Endothelial cell (in vitro differentiated cells): ENCODE results near the gene KCTD15. TPM values are rescaled to one million over a fixed set of nuclear protein-coding genes. Genes with fewer than 3 reads are reported as not detected.

ENCODE experiments used
- DNase-seq: peaks from one replicate; pipeline ENCODE4 v3.0.0; 2021; ENCODE audit warnings: low spot score
- H3K27ac Mint-ChIP-seq: one replicate; pipeline ENCODE4 v1.8.0; 2021; ENCODE audit warnings: mixed read lengths, inconsistent platforms; ENCODE audit not compliant: unreplicated experiment
- H3K27me3 Mint-ChIP-seq: one replicate; pipeline ENCODE4 v1.8.0; 2021; ENCODE audit warnings: mild to moderate bottlenecking, moderate library complexity, mixed read lengths, inconsistent platforms; ENCODE audit not compliant: unreplicated experiment
- H3K36me3 Mint-ChIP-seq: one replicate; pipeline ENCODE4 v1.8.0; 2021; ENCODE audit warnings: mild to moderate bottlenecking, low read depth, mixed read lengths, inconsistent platforms; ENCODE audit not compliant: unreplicated experiment
- H3K4me1 Mint-ChIP-seq: one replicate; pipeline ENCODE4 v1.8.0; 2021; ENCODE audit warnings: mild to moderate bottlenecking, mixed read lengths, inconsistent platforms; ENCODE audit not compliant: unreplicated experiment
- H3K4me3 Mint-ChIP-seq: one replicate; pipeline ENCODE4 v1.8.0; 2021; ENCODE audit warnings: mild to moderate bottlenecking, mixed read lengths, inconsistent platforms; ENCODE audit not compliant: unreplicated experiment
- H3K9me3 Mint-ChIP-seq: one replicate; pipeline ENCODE4 v1.8.0; 2021; ENCODE audit warnings: mixed read lengths, inconsistent platforms; ENCODE audit not compliant: unreplicated experiment
- total RNA-seq: library from RNA; stranded (reverse); fragmentation: NEBNext Ultra II Directional; extraction: Animal tissue kit (Norgen Biotek cat#: 25700); gene quantifications from one replicate; pipeline ENCODE4 v1.2.1, GENCODE V29; 2021; ENCODE audit not compliant: unreplicated experiment
- TF ChIP-seq, protein P1 (sequence below): fragments of 200-600 bp; sonication (generic); IDR thresholded peaks from one replicate; pipeline ENCODE4 v1.5.0; 2021; ENCODE audit warnings: antibody characterized with exemption; ENCODE audit not compliant: unreplicated experiment

Gene KCTD15
- total RNA-seq, 1 donor from 2014 or later: 81.1 TPM

DNA sequence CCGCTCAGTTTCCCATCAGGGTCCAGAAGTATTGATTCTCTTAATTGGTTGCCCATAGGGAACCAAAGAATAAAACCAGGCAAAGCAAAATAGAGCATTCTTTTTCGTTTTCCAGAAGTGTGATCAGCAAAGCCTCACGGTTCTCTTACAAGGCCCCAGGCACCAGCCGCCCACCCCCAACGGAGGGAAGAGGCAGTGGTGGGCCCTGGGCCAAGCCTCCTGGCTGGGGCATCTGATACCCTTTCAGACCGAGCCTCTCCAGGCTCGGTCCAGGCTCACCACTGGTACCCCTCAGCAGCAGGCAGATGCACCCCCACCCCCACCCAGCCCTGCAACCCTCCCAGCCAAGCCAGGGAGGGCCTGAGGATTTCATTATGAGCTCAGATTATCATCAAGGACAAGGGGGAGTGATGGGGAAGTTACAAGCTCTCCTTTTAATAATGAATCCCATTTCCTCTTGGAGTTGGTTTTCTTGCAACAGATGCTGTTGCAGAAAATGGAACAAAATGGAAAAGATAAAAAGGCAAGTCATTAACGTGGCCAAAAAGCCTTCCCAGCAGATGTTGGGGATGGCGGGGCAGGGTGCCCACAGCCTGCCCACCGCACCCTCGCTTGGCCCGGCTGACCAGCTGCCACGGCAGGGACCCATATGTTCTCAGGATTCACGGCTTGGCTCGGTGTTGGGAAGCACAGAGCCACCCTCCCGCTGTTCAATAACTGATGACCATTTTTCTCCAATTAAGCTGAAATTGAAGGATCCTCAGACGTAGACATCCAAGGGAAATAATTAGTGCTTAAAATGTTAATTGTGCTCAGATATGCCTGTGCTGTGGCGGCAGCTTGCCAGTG is 45.9 kb upstream of the KCTD15 start:
- no peak for DNase-seq

DNA sequence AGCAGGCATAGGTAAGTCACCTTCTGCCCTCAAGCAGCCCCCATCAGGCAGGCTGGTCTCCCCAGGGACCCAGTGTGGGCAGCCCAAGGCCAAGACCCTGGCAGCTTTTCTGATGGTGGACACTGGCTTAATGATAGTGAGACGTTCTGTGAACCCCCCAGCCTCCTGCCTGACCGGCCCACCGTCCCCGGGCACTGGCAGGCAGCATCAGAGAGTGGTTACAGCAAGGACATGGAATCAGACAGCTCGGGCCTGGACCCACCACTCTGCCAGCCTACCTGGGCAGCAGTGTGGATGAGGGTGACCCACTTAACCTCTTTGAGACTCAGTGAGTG is 45.3 kb upstream of the KCTD15 start:
- no peak overlapping the region for H3K27ac Mint-ChIP-seq
- H3K4me1 Mint-ChIP-seq: no peaks in the 10 kb centered on the region
- peaks cover 1% of the 10 kb centered on the region for H3K27me3 Mint-ChIP-seq
- DNase-seq: no peak
- H3K4me3 Mint-ChIP-seq: no peak overlapping the region
- TF ChIP-seq, protein P1, sequence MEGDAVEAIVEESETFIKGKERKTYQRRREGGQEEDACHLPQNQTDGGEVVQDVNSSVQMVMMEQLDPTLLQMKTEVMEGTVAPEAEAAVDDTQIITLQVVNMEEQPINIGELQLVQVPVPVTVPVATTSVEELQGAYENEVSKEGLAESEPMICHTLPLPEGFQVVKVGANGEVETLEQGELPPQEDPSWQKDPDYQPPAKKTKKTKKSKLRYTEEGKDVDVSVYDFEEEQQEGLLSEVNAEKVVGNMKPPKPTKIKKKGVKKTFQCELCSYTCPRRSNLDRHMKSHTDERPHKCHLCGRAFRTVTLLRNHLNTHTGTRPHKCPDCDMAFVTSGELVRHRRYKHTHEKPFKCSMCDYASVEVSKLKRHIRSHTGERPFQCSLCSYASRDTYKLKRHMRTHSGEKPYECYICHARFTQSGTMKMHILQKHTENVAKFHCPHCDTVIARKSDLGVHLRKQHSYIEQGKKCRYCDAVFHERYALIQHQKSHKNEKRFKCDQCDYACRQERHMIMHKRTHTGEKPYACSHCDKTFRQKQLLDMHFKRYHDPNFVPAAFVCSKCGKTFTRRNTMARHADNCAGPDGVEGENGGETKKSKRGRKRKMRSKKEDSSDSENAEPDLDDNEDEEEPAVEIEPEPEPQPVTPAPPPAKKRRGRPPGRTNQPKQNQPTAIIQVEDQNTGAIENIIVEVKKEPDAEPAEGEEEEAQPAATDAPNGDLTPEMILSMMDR: no peak
- H3K36me3 Mint-ChIP-seq: no peaks in the 10 kb centered on the region
- no peaks in the 10 kb centered on the region for H3K9me3 Mint-ChIP-seq

More for the DNA sequence above, 45.9 kb upstream of the KCTD15 start:
- H3K4me1 Mint-ChIP-seq: no peaks in the 10 kb centered on the region
- no peaks in the 10 kb centered on the region for H3K9me3 Mint-ChIP-seq
- H3K27me3 Mint-ChIP-seq: peaks cover 1% of the 10 kb centered on the region
- no peak overlapping the region for H3K27ac Mint-ChIP-seq
- TF ChIP-seq, protein P1: no peak
- H3K4me3 Mint-ChIP-seq: no peak overlapping the region
- no peaks in the 10 kb centered on the region for H3K36me3 Mint-ChIP-seq

DNA sequence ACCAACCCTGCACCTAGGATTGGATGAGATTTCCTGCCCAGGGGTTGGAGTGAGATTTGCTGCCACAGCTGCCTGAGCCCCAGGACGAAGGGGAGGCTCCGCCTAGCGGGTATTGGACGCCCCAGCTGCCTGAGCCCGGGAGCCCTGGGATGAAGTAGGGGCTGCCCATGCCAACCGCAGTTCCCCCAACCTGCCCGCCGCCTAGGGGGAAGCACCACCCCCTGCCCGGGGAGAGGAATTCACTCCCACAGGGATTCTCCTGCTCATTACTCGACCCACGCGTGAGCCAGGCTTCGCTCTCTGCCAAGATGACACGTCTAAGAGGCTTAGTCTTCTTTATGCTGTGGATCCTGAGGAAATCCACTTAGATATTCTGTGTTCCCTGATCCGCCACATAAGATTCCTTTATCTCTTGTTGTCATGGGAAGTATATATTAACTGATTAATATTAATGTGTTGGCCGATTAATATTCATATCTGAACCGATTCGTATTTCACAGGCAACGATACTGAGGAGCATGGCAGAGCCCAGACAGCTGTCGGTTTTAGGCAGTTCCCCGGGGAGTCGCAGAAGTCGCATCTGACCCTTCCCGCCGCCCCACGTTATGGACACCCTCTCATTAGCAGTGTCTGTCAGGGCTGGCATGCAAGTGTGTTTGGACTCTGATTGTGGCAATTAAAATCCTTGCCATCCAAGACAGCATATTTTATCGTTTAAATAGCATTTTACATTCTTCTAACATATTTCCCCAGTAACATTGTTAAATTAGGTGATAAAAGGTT is 44.5 kb upstream of the KCTD15 start:
- no peaks in the 10 kb centered on the region for H3K9me3 Mint-ChIP-seq
- H3K27ac Mint-ChIP-seq: no peak overlapping the region
- DNase-seq: no peak
- no peak overlapping the region for H3K4me3 Mint-ChIP-seq
- H3K36me3 Mint-ChIP-seq: no peaks in the 10 kb centered on the region
- peaks cover 1% of the 10 kb centered on the region for H3K27me3 Mint-ChIP-seq
- no peaks in the 10 kb centered on the region for H3K4me1 Mint-ChIP-seq
- TF ChIP-seq, protein P1: no peak

DNA sequence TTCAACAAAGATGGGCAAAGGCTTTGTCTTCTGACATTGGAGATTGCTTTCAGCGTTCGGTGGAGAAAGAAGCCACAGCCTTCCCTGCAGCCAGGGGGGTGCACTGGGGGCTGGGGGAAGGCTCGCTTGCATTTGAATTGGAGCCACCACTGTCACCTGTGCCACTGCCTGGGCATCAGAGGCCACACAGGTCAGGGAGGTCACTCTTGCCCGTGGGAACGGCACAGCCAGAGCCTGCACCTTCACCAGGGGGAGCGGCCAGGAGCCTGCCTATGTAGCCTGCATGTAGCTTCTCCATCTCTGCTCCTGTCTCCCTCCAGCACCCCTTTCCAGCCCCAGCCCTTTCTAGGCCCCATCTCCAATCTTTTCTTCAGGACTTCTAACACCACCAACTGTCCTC is 43.7 kb upstream of the KCTD15 start:
- peaks cover 1% of the 10 kb centered on the region for H3K27me3 Mint-ChIP-seq
- H3K36me3 Mint-ChIP-seq: no peaks in the 10 kb centered on the region
- H3K27ac Mint-ChIP-seq: no peak overlapping the region
- no peaks in the 10 kb centered on the region for H3K9me3 Mint-ChIP-seq
- no peaks in the 10 kb centered on the region for H3K4me1 Mint-ChIP-seq
- DNase-seq: no peak
- TF ChIP-seq, protein P1: no peak
- no peak overlapping the region for H3K4me3 Mint-ChIP-seq

DNA sequence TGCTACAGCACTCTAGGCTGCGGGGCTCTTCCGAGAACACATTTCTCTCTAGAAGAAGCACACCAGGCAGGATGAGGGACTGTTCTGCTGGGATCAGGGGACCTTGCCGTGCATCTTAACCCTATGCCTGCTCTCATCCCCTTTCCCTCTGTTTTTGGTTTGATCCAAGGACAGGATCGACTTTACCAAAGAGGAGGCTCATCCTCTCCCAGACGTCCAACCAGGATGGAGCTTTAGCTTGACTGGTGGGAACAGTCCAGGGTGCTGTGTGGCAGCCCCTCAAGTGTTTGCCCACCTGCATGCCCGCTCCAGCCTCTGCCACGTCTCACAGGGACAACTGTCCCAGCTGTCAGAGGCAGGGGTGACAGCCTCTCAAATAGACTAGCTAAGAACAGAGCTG is 42.3 kb upstream of the KCTD15 start:
- no peak overlapping the region for H3K27ac Mint-ChIP-seq
- no peaks in the 10 kb centered on the region for H3K4me1 Mint-ChIP-seq
- TF ChIP-seq, protein P1: no peak
- H3K36me3 Mint-ChIP-seq: no peaks in the 10 kb centered on the region
- DNase-seq: no peak
- no peaks in the 10 kb centered on the region for H3K9me3 Mint-ChIP-seq
- H3K27me3 Mint-ChIP-seq: peaks cover 3% of the 10 kb centered on the region
- no peak overlapping the region for H3K4me3 Mint-ChIP-seq
